Panc1 (cell line): Measurements from ENCODE around the gene KIFBP. TPM values are rescaled to one million over a fixed set of nuclear protein-coding genes. Genes with fewer than 3 reads are reported as not detected.
"Not testable (repeated sequence)": the region's sequence is repeated elsewhere in the genome, so short reads cannot be mapped to it uniquely, and the experiment has no call there.

Source experiments
- ATAC-seq: fragments of 200-7000 bp; cut with Tn5 transposase; 2 replicates; pipeline ENCODE4 v1.9.1; 2020; ENCODE audit warnings: mild to moderate bottlenecking, moderate library complexity
- BruUV-seq: library from RNA; stranded (reverse); fragments of 400-500 nt; replicated peaks from 2 replicates; lab custom pipeline; 2021; lab: Mats Ljungman, UMichigan
- CTCF ChIA-PET: fragments of 300-600 bp; sonication (Branson Sonifier 250); formaldehyde crosslinking; loops from one replicate; lab custom pipeline; 2022; ENCODE audit warnings: antibody characterized with exemption; lab: Charles Lee
- POLR2A ChIA-PET: fragments of 300-600 bp; sonication (Branson Sonifier 250); formaldehyde crosslinking; loops from one replicate; lab custom pipeline; 2022; ENCODE audit warnings: antibody characterized with exemption; lab: Charles Lee
- DNase-seq: peaks from one replicate; pipeline ENCODE4 v3.0.0-alpha.2; 2010; ENCODE audit warnings: low read depth, low spot score
- H3K27ac ChIP-seq: 2 replicates; pipeline ENCODE4 v1.5.1; 2011; ENCODE audit warnings: mild to moderate bottlenecking, low read length, inconsistent platforms
- H3K27me3 ChIP-seq: fragments of 200-500 bp; sonication (Bioruptor generic); 2 replicates; pipeline ENCODE4 v1.6.0; 2014; ENCODE audit warnings: low read length, inconsistent platforms; ENCODE audit not compliant: control insufficient read depth, insufficient read depth
- H3K36me3 ChIP-seq: fragments of 200-500 bp; sonication (Bioruptor generic); 2 replicates; pipeline ENCODE4 v1.5.1; 2014; ENCODE audit warnings: inconsistent platforms, mild to moderate bottlenecking, low read length, moderate library complexity; ENCODE audit not compliant: control insufficient read depth, insufficient read depth
- H3K4me1 ChIP-seq: 2 replicates; pipeline ENCODE4 v1.5.1; 2011; ENCODE audit warnings: inconsistent platforms, mild to moderate bottlenecking, low read length, moderate library complexity; ENCODE audit not compliant: control insufficient read depth, insufficient read depth
- H3K4me3 ChIP-seq, 2 experiments: 2 replicates each; pipeline ENCODE4 v1.5.1; 2011 to 2012; ENCODE audit warnings: low read depth in 2 of 2, low read length in 2 of 2, mild to moderate bottlenecking in 2 of 2, inconsistent platforms in 1 of 2, moderate library complexity in 1 of 2
- H3K9me3 ChIP-seq: fragments of 200-500 bp; sonication (Bioruptor generic); 2 replicates; pipeline ENCODE4 v1.5.1; 2014; ENCODE audit warnings: low read depth, mild to moderate bottlenecking, inconsistent platforms, low read length, moderate library complexity; ENCODE audit not compliant: control insufficient read depth, insufficient read depth
- CTCF ChIP-seq: fragments of 450-650 bp; IDR thresholded peaks from 2 replicates; pipeline ENCODE4 v1.5.1; 2017; ENCODE audit warnings: mild to moderate bottlenecking
- POLR2AphosphoS5 ChIP-seq: IDR thresholded peaks from 2 replicates; pipeline ENCODE4 v1.6.1; 2012; ENCODE audit warnings: mild to moderate bottlenecking, low read depth, low read length, moderate library complexity
- SIN3A ChIP-seq: IDR thresholded peaks from 2 replicates; pipeline ENCODE4 v1.6.1; 2012; ENCODE audit warnings: low read depth, mild to moderate bottlenecking, low read length, moderate library complexity, borderline replicate concordance; ENCODE audit not compliant: insufficient read depth
- TCF7L2 ChIP-seq: IDR thresholded peaks from 2 replicates; pipeline ENCODE4 v1.6.1; 2011; ENCODE audit warnings: mild to moderate bottlenecking, low read depth, low read length, inconsistent platforms
- in situ Hi-C: cut with HindIII; loops from 2 replicates; pipeline ENCODE4 v1.10.0; 2016; ENCODE audit warnings: low sequenced_read_pairs, low pct_unique_long_range_greater_than_20kb
- intact Hi-C: fragments of 100-400 bp; cut with micrococcal nuclease; formaldehyde crosslinking; loops from one replicate; pipeline ENCODE4 v1.10.0; 2022; ENCODE audit not compliant: unreplicated experiment
- total RNA-seq: library from RNA; stranded (reverse); gene quantifications from one replicate; pipeline ENCODE4 v1.2.1, GENCODE V29; 2021; ENCODE audit not compliant: unreplicated experiment
- TF ChIP-seq, protein P1 (sequence below), 2 experiments: IDR thresholded peaks; 2 replicates each; pipeline ENCODE4 v1.6.1; 2011 to 2012; ENCODE audit warnings: low read depth in 2 of 2, control low read depth in 1 of 2, low read length in 1 of 2, mild to moderate bottlenecking in 1 of 2, moderate library complexity in 1 of 2; ENCODE audit not compliant: insufficient read depth in 1 of 2

The KIFBP gene
- total RNA-seq, 1 experiment from 2014 or later, result 45.9 TPM

GRCh38 chr10:69040904-69041303 is 52.3 kb downstream of the KIFBP start:
- ATAC-seq, BruUV-seq, POLR2A ChIA-PET, H3K9me3 ChIP-seq, in situ Hi-C loops, H3K27me3 ChIP-seq, H3K4me3 ChIP-seq, H3K27ac ChIP-seq, DNase-seq, intact Hi-C loops, H3K36me3 ChIP-seq, H3K4me1 ChIP-seq: not testable (repeated sequence)
- CTCF ChIA-PET, result interaction anchor here (0.7 kb wide), 1 partner anchor 178 kb away, joined by 8 read pairs; no protein-coding TSS in a partner anchor

- TF ChIP-seq, protein P1, sequence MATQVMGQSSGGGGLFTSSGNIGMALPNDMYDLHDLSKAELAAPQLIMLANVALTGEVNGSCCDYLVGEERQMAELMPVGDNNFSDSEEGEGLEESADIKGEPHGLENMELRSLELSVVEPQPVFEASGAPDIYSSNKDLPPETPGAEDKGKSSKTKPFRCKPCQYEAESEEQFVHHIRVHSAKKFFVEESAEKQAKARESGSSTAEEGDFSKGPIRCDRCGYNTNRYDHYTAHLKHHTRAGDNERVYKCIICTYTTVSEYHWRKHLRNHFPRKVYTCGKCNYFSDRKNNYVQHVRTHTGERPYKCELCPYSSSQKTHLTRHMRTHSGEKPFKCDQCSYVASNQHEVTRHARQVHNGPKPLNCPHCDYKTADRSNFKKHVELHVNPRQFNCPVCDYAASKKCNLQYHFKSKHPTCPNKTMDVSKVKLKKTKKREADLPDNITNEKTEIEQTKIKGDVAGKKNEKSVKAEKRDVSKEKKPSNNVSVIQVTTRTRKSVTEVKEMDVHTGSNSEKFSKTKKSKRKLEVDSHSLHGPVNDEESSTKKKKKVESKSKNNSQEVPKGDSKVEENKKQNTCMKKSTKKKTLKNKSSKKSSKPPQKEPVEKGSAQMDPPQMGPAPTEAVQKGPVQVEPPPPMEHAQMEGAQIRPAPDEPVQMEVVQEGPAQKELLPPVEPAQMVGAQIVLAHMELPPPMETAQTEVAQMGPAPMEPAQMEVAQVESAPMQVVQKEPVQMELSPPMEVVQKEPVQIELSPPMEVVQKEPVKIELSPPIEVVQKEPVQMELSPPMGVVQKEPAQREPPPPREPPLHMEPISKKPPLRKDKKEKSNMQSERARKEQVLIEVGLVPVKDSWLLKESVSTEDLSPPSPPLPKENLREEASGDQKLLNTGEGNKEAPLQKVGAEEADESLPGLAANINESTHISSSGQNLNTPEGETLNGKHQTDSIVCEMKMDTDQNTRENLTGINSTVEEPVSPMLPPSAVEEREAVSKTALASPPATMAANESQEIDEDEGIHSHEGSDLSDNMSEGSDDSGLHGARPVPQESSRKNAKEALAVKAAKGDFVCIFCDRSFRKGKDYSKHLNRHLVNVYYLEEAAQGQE (IDR thresholded peaks at IDR 0.05; ENCODE audit: insufficient read depth in 1 of 2, low read depth in 2 of 2, low read length in 1 of 2), result no peak
- TF ChIP-seq POLR2AphosphoS5, result no peak
- no peak for TF ChIP-seq CTCF
- no peak for TF ChIP-seq SIN3A
- no peak for TF ChIP-seq TCF7L2
- H3K4me3 ChIP-seq, result no peak overlapping the region
- peak; percentile 34; the same call in 1 of the 2 replicates for ATAC-seq
- no peaks in the 10 kb centered on the region for H3K27me3 ChIP-seq
- ChIA-PET POLR2A (no interaction called here), CTCF (no interaction called here)
- BruUV-seq, result no TSS peak
- DNase-seq, result no peak
- no peak overlapping the region for H3K27ac ChIP-seq
- in situ Hi-C loops, result no loop called here
- H3K4me1 ChIP-seq, result no peaks in the 10 kb centered on the region
- intact Hi-C loops, result no loop called here
- no peaks in the 10 kb centered on the region for H3K36me3 ChIP-seq
- no peaks in the 10 kb centered on the region for H3K9me3 ChIP-seq
These were observed 53.8 kb downstream of the KIFBP start for GRCh38 chr10:69042417-69042816.

- TF ChIP-seq, protein P1 (IDR thresholded peaks at IDR 0.05; ENCODE audit: insufficient read depth in 1 of 2, low read depth in 2 of 2, low read length in 1 of 2), result no peak
- TF ChIP-seq POLR2AphosphoS5, result no peak
- DNase-seq, result no peak
- intact Hi-C loops (no loop called here), in situ Hi-C loops (no loop called here)
- Histone ChIP-seq H3K27me3 (no peaks in the 10 kb centered on the region), H3K4me3 (no peak overlapping the region), H3K9me3 (no peaks in the 10 kb centered on the region), H3K27ac (no peak overlapping the region), H3K4me1 (no peaks in the 10 kb centered on the region), H3K36me3 (no peaks in the 10 kb centered on the region)
- ChIA-PET POLR2A (no interaction called here), CTCF (no interaction called here)
- no TSS peak for BruUV-seq
- no peak for ATAC-seq
These were observed 54.2 kb downstream of the KIFBP start for GRCh38 chr10:69042838-69043237.
